NOMO-1 (cell line): ENCODE results near the gene EPHA8.

ENCODE experiments used
- DNase-seq, 2 experiments: peaks; one replicate each; lab custom pipeline; 2025; ENCODE audit not compliant: unreplicated experiment in 2 of 2; lab: John Stamatoyannopoulos, UW

EPHA8 gene

DNA sequence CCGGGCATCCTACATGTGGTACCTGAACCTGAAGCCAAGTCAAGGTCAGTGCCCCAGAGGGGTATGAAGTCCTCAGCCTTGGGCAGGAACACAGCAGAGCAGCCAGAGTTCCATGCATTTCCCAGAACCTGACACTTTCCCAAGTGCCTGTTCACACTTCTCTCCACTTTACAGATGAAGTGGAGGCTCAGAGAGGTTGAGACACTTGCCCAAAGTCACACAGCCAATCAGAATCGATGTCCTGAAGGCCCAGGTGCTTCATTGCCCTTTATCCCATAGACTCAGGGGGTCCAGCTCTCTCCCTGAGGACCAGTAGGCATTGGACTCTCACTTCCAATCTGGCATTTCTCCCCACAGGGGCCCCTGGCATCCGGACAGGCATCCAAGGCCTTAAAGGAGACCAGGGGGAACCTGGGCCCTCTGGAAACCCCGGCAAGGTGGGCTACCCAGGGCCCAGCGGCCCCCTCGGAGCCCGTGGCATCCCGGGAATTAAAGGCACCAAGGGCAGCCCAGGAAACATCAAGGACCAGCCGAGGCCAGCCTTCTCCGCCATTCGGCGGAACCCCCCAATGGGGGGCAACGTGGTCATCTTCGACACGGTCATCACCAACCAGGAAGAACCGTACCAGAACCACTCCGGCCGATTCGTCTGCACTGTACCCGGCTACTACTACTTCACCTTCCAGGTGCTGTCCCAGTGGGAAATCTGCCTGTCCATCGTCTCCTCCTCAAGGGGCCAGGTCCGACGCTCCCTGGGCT, 75.4 kb downstream of the EPHA8 start:
- DNase-seq: no peak

DNA sequence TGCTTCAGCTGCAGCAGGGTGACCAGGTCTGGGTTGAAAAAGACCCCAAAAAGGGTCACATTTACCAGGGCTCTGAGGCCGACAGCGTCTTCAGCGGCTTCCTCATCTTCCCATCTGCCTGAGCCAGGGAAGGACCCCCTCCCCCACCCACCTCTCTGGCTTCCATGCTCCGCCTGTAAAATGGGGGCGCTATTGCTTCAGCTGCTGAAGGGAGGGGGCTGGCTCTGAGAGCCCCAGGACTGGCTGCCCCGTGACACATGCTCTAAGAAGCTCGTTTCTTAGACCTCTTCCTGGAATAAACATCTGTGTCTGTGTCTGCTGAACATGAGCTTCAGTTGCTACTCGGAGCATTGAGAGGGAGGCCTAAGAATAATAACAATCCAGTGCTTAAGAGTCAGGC, 76.0 kb downstream of the EPHA8 start:
- no peak for DNase-seq

DNA sequence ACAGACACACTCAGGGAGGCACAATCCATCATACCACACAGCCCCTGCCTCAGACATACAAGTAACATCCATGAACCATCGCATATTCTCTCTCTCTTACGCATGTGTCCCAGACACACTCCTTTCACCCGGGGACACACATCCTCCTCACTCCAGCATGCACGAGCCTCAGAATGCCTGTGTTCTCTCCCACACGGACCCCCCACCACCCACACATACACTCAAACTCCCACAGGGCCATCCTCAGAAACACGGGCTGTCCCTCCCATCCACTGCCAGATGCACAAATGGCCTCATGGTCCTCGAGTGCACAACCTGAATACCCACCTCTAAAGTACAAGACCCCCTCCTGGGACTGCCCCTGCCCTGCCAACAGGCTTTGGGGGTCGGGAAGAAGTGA, 78.0 kb downstream of the EPHA8 start:
- no peak for DNase-seq

DNA sequence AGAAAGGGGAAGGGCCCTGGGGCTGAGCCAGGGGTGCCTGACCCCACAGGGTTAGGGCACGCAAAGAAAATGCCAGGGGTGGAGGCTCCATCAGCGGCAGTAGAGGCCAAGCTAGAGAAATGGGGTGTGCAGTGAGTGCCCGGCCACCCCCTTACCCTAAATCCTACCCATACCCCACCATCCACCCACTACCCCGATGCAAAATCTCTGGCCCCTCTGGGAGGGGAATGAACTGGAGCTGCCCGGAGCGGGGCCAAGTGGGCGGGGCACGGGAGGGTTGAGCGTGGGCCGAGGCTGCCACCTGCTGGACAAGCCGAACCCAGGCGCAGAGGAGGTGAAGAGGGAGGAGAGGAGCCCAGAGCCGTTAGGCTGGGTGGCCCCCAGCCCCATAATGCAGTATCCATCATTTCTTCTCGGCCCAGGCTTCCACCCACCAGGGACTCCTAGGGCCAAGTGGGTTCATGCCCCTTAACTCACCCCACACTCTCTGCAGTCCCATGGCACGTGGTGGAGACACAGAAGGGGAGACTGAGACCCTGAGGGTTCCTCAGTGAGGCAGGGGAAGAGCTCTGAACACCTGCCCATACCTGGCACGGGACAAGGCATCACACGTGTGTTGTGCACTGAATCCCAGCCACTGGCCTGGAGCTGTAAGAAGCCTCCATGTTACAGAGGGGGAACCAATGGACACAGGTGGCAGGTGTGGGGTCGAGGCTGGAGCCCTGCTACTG, 78.8 kb downstream of the EPHA8 start:
- peak in 1 of 2 experiments; percentile 30 for DNase-seq

DNA sequence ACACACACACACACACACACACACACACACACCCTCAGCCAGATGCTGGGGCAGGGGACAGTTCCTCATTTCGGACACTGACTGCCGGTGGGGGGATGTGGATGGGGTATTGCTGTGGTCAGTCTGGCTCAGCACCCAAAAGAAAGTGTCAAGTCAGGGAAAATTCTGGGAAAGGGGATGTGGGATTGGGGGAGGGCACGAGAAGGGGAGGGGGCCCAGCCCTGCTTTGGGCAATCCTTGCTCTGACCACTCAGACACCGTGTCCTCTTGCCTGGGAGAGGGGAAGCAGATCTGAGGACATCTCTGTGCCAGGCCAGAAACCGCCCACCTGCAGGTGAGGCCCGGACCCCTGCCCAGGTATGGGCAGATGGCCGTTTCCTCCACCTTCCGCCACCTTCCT, 80.1 kb downstream of the EPHA8 start, which contains the start of gene C1QC:
Gene C1QC, plus strand, starts transcription at position 253 of the 400 bp plus-strand sequence. CDS start 391 bp downstream, outside the sequence.
- no peak for DNase-seq

DNA sequence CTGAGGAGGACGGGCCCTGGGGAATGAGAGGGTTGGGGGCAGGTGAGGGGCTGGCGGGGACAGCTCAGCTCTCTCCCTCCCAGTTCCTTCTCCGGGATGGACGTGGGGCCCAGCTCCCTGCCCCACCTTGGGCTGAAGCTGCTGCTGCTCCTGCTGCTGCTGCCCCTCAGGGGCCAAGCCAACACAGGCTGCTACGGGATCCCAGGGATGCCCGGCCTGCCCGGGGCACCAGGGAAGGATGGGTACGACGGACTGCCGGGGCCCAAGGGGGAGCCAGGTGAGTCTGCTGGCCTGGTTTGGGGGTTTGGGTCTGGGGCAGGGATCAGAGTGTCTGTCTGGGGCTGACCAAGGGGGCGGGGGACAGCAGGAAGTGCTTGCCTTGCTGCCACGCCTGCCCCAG, 80.6 kb downstream of the EPHA8 start:
- no peak for DNase-seq

DNA sequence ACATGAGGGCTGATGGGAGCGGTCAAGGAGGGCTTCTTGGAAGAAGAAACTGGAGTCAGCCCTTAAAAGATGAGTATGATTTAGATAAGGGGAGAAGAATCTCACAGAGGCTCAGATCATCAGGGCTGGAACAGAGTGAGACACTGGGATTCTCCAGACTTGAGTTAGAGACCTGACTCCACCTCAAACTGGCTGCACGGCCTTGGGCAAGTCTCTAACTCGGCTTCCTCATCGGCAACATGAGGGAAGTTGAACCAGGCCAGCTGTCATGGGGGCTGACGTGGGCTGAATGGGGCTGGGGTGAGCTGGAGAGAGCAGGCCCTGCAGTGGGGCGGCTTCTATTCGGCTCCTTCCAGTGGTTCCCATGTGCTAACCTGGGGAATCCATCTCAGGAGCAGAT, 82.6 kb downstream of the EPHA8 start:
- no peak for DNase-seq

DNA sequence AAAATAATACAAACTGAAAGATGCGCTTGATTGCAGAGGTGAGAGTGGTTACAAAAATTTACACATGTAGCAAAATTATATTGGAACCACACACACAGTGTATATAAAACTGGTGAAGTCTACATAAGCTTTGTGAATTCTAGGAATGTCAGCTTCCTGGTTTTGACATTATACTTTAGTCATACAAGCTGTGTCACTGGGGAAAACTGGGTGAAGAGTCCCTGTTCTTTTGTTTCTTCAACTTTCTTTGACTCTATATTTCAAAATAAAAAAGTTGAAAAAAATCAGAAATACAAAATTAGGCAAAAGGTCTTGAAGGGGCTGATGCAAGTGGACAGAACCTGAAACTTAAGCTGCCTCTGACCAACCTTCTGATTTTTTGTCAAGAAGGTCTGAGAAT, 83.1 kb downstream of the EPHA8 start:
- DNase-seq: no peak

DNA sequence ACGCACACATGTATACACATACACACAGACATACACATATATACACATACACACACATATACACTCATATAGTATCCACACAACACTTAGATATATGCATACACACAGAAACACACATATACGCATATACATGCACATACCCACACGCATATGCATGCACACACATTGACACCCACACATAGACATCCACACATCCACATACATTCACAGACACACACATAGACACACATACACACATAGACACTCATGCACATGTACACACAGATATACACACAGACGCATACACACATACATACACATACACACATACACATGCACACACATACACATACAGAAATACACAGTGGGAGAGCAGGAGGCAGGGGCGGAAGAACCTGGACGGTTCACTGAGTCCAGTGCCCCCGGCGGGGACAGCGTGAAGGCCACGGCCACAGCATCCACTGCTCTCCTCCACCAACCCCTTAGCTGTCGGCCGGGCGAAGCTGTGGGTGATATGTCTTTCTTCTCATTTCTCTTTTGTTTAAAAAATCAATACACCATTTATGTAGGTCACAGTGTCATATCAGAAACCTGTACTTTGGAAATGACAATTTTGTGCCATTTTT, 86.9 kb downstream of the EPHA8 start:
- DNase-seq: no peak

DNA sequence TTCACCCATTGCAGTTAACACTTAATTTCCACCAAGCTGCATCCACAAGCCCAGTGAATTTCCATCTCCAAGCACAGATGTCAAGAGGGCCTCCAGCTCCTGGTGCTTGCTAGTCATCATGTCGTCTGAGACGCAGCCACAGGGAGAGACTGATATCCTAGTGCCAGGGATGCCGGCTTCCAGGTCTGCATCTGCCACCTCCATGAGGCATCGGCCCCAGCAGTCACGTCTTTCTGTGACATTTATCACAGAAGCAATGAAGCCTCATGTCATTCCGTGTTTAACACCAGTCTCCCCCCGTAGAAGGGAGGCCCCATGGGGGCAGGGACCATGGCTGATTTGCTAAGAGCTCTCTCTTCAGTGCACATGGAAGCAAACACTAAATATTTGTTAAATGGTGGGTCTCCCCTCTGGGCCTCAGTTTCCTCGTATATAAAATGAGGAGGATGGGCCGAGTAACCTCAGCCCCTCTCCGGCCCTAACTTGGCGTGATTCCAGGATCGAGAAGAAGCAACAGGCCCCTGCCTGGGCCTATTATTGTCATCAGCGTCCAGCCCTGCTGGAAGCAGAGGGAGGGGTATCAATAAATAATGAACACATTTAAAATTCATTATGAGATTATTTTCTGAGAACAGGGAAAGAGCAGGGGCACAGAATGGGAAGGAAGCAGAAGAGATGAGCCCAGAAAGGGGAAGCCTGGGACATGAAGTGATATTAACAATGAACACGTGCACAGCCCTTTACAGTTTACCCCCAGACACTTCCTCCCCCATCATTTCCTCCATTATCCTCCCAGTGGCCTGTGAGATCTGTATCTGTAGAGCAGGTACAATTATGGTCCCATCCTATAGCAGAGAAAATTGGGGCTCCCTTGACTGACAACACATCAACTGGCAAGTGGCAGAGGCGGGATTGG, 88.9 kb downstream of the EPHA8 start:
- peak in 1 of 2 experiments; percentile 17 for DNase-seq

DNA sequence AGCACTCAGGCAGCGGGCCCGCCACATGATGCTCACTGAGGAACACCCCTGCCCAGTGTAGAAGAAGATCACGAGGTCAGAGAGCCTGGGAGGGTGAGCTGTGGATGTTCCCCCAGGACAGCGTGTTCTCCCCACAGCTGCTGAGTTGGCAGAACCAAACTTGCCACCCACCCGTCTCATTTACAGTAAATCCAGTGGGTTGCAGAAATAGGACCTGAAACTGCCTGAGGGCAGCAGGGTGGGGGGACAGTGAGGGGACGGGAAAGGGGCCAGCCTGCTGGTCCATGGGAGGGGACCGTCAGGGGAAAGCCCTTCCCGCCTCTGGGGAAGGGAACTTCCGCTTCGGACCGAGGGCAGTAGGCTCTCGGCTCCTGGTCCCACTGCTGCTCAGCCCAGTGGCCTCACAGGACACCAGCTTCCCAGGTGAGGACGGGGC, 89.6 kb downstream of the EPHA8 start, which contains the start of gene C1QB:
Gene C1QB, plus strand, starts transcription at position 356 of the 436 bp plus-strand sequence. CDS start 6,227 bp downstream, outside the sequence.
- DNase-seq: no peak
